SK-N-SH treated with all-trans-retinoic acid at 6 μM for 48 hours (cell line): ENCODE measurements around the gene STK39.

Source experiments
- ATAC-seq: fragments of 200-7000 bp; cut with Tn5 transposase; 3 replicates; pipeline ENCODE4 v1.9.1; 2020; ENCODE audit warnings: mild to moderate bottlenecking, moderate library complexity
- ARNTL ChIP-seq: fragments of 450-650 bp; formaldehyde crosslinking; IDR thresholded peaks from 2 replicates; pipeline ENCODE4 v1.5.0; 2020; ENCODE audit warnings: low read depth, mild to moderate bottlenecking, moderate library complexity, borderline replicate concordance
- BACH2 ChIP-seq: fragments of 250-450 bp; sonication (Bioruptor Pico); IDR thresholded peaks from 2 replicates; pipeline ENCODE4 v1.9.0; 2021; ENCODE audit warnings: mild to moderate bottlenecking, borderline replicate concordance
- CSDC2 ChIP-seq: fragments of 250-450 bp; sonication (Bioruptor Pico); IDR thresholded peaks from 2 replicates; pipeline ENCODE4 v1.5.0; 2020; ENCODE audit warnings: mild to moderate bottlenecking, moderate library complexity
- ESRRG ChIP-seq: fragments of 250-450 bp; sonication (Bioruptor Pico); IDR thresholded peaks from 2 replicates; pipeline ENCODE4 v1.6.1; 2021; ENCODE audit warnings: mild to moderate bottlenecking
- ISL1 ChIP-seq: fragments of 250-450 bp; sonication (Bioruptor Pico); IDR thresholded peaks from 2 replicates; pipeline ENCODE4 v2.1.2; 2022; ENCODE audit warnings: mild to moderate bottlenecking, moderate library complexity
- PPARA ChIP-seq: fragments of 250-450 bp; sonication (Bioruptor Pico); IDR thresholded peaks from 2 replicates; pipeline ENCODE4 v1.5.0; 2020; ENCODE audit warnings: mild to moderate bottlenecking, borderline replicate concordance
- RARB ChIP-seq: fragments of 250-450 bp; sonication (Bioruptor Pico); IDR thresholded peaks from 2 replicates; pipeline ENCODE4 v1.8.0; 2021; ENCODE audit warnings: mild to moderate bottlenecking, moderate library complexity
- TCF4 ChIP-seq: fragments of 250-450 bp; sonication (Bioruptor Pico); IDR thresholded peaks from 2 replicates; pipeline ENCODE4 v1.8.0; 2021; ENCODE audit warnings: mild to moderate bottlenecking, moderate library complexity, borderline replicate concordance
- TOX ChIP-seq: fragments of 250-450 bp; sonication (Bioruptor Pico); IDR thresholded peaks from 2 replicates; pipeline ENCODE4 v1.8.0; 2021; ENCODE audit warnings: mild to moderate bottlenecking, moderate library complexity, borderline replicate concordance
- ZC3H10 ChIP-seq: fragments of 250-450 bp; sonication (Bioruptor Pico); IDR thresholded peaks from 2 replicates; pipeline ENCODE4 v1.5.1; 2021; ENCODE audit warnings: mild to moderate bottlenecking, moderate library complexity
- ZFP3 ChIP-seq: fragments of 250-450 bp; sonication (Bioruptor Pico); IDR thresholded peaks from 2 replicates; pipeline ENCODE4 v1.5.0; 2020; ENCODE audit warnings: mild to moderate bottlenecking, moderate library complexity
- ZFP30 ChIP-seq: fragments of 450-650 bp; formaldehyde crosslinking; IDR thresholded peaks from 2 replicates; pipeline ENCODE4 v1.5.0; 2022; ENCODE audit warnings: mild to moderate bottlenecking, moderate library complexity
- ZNF70 ChIP-seq: fragments of 450-650 bp; formaldehyde crosslinking; IDR thresholded peaks from 2 replicates; pipeline ENCODE4 v1.5.0; 2020; ENCODE audit warnings: mild to moderate bottlenecking, moderate library complexity
- TF ChIP-seq, protein P1 (sequence below): fragments of 250-450 bp; sonication (Bioruptor Pico); IDR thresholded peaks from 2 replicates; pipeline ENCODE4 v1.5.1; 2020; ENCODE audit warnings: low read depth, mild to moderate bottlenecking, moderate library complexity
- TF ChIP-seq, protein P2 (sequence below): fragments of 250-450 bp; sonication (Bioruptor Pico); IDR thresholded peaks from 2 replicates; pipeline ENCODE4 v1.5.0; 2020; ENCODE audit warnings: mild to moderate bottlenecking, moderate library complexity
- TF ChIP-seq, protein P3 (sequence below): fragments of 250-450 bp; sonication (Bioruptor Pico); IDR thresholded peaks from 2 replicates; pipeline ENCODE4 v1.8.0; 2020; ENCODE audit warnings: mild to moderate bottlenecking, moderate library complexity, borderline replicate concordance
- TF ChIP-seq, protein P4 (sequence below): fragments of 250-450 bp; sonication (Bioruptor Pico); IDR thresholded peaks from 2 replicates; pipeline ENCODE4 v1.5.1; 2021; ENCODE audit warnings: mild to moderate bottlenecking, moderate library complexity

Gene STK39

DNA sequence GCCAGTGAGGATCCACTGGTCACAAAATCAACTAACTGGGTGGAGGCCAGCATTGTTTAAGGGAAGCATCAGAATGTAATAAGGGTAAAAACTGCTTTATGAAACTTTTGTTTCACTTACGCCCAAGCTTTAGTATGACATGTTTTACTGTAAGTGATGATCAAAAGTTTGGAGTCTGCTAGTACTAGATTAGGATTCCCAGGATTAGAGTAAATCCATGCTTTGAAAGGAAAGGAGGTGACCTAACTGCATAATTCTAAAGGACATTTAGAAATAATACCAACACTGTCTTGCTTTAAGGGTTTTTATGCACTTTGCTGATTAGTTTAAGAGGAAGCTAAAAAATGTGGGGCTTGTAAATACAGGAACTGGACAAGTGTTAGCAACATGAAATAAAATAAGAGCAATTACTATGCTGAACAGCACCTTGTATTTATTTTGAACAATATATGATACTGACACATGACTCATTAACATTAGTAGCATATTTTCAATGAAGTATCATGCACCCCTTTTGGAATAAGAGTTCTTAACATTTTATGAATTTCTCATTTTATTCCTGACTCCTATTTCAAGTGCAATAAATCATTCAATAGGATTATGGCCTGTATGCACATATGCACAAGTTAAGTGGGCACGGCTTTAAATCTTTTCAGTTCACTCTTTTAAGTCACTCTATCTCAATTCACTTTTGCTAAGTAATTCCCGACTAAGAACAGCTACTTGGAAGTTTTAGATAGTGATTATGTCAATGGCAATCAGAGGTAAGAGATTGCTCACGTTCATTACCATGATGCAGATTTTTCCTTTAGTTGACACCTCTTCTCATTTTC, 62.5 kb downstream of the STK39 start:
- peak; percentile 18; the same call in 1 of the 3 replicates for ATAC-seq
- TF ChIP-seq TOX (CRISPR knock-in tag): no peak
- TF ChIP-seq, protein P1, sequence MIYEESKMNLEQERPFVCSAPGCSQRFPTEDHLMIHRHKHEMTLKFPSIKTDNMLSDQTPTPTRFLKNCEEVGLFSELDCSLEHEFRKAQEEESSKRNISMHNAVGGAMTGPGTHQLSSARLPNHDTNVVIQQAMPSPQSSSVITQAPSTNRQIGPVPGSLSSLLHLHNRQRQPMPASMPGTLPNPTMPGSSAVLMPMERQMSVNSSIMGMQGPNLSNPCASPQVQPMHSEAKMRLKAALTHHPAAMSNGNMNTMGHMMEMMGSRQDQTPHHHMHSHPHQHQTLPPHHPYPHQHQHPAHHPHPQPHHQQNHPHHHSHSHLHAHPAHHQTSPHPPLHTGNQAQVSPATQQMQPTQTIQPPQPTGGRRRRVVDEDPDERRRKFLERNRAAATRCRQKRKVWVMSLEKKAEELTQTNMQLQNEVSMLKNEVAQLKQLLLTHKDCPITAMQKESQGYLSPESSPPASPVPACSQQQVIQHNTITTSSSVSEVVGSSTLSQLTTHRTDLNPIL: no peak
- TF ChIP-seq, protein P2, sequence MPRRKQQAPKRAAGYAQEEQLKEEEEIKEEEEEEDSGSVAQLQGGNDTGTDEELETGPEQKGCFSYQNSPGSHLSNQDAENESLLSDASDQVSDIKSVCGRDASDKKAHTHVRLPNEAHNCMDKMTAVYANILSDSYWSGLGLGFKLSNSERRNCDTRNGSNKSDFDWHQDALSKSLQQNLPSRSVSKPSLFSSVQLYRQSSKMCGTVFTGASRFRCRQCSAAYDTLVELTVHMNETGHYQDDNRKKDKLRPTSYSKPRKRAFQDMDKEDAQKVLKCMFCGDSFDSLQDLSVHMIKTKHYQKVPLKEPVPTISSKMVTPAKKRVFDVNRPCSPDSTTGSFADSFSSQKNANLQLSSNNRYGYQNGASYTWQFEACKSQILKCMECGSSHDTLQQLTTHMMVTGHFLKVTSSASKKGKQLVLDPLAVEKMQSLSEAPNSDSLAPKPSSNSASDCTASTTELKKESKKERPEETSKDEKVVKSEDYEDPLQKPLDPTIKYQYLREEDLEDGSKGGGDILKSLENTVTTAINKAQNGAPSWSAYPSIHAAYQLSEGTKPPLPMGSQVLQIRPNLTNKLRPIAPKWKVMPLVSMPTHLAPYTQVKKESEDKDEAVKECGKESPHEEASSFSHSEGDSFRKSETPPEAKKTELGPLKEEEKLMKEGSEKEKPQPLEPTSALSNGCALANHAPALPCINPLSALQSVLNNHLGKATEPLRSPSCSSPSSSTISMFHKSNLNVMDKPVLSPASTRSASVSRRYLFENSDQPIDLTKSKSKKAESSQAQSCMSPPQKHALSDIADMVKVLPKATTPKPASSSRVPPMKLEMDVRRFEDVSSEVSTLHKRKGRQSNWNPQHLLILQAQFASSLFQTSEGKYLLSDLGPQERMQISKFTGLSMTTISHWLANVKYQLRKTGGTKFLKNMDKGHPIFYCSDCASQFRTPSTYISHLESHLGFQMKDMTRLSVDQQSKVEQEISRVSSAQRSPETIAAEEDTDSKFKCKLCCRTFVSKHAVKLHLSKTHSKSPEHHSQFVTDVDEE: no peak
- TF ChIP-seq ESRRG (CRISPR knock-in tag): no peak
- TF ChIP-seq BACH2 (CRISPR knock-in tag): no peak
- no peak for TF ChIP-seq ZFP3 (CRISPR knock-in tag)
- TF ChIP-seq, protein P3, sequence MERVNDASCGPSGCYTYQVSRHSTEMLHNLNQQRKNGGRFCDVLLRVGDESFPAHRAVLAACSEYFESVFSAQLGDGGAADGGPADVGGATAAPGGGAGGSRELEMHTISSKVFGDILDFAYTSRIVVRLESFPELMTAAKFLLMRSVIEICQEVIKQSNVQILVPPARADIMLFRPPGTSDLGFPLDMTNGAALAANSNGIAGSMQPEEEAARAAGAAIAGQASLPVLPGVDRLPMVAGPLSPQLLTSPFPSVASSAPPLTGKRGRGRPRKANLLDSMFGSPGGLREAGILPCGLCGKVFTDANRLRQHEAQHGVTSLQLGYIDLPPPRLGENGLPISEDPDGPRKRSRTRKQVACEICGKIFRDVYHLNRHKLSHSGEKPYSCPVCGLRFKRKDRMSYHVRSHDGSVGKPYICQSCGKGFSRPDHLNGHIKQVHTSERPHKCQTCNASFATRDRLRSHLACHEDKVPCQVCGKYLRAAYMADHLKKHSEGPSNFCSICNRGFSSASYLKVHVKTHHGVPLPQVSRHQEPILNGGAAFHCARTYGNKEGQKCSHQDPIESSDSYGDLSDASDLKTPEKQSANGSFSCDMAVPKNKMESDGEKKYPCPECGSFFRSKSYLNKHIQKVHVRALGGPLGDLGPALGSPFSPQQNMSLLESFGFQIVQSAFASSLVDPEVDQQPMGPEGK (CRISPR knock-in tag): no peak
- TF ChIP-seq ISL1: no peak
- TF ChIP-seq, protein P4, sequence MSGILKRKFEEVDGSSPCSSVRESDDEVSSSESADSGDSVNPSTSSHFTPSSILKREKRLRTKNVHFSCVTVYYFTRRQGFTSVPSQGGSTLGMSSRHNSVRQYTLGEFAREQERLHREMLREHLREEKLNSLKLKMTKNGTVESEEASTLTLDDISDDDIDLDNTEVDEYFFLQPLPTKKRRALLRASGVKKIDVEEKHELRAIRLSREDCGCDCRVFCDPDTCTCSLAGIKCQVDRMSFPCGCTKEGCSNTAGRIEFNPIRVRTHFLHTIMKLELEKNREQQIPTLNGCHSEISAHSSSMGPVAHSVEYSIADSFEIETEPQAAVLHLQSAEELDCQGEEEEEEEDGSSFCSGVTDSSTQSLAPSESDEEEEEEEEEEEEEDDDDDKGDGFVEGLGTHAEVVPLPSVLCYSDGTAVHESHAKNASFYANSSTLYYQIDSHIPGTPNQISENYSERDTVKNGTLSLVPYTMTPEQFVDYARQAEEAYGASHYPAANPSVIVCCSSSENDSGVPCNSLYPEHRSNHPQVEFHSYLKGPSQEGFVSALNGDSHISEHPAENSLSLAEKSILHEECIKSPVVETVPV (CRISPR knock-in tag): no peak
- no peak for TF ChIP-seq ZC3H10 (CRISPR knock-in tag)
- no peak for TF ChIP-seq CSDC2 (CRISPR knock-in tag)
- no peak for TF ChIP-seq ARNTL (CRISPR knock-in tag)
- TF ChIP-seq RARB (CRISPR knock-in tag): no peak
- no peak for TF ChIP-seq ZFP30 (CRISPR knock-in tag)
- no peak for TF ChIP-seq PPARA (CRISPR knock-in tag)
- TF ChIP-seq ZNF70 (CRISPR knock-in tag): no peak
- TF ChIP-seq TCF4 (CRISPR knock-in tag): no peak

DNA sequence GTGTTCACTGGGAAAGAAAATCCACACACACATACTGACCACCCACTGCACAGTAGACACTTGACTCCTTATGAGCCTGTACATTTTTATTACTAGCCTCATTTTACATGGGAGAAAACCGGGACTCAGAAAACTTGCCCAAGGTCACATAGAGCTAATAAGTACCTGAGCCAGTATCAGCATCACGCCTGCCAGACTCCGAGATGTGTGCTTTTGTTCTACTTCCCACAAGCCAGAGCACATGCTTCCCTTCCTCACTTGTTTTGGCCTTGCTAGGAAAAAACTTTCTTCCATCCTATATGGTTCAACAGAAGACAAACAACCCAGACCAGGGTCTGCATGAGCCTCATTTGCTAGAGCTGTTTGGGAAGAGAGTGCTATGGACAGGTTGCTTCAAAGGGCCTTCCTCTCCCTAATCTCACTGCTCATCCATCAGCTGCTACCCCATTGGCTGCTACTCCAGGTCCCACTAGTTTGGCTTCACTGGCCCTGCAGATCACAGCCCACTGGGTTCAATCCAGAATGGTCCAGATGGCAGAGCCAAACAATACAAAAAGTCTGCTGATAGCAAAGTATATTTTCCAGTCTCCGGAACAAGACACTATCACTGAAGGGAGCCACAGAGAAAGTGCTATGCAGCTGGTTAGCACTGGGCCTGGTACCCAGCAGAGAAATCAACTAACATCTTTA, 63.9 kb downstream of the STK39 start:
- no peak for ATAC-seq
- TF ChIP-seq TCF4 (CRISPR knock-in tag) (no peak), ESRRG (CRISPR knock-in tag) (no peak)
- TF ChIP-seq, protein P1: no peak

DNA sequence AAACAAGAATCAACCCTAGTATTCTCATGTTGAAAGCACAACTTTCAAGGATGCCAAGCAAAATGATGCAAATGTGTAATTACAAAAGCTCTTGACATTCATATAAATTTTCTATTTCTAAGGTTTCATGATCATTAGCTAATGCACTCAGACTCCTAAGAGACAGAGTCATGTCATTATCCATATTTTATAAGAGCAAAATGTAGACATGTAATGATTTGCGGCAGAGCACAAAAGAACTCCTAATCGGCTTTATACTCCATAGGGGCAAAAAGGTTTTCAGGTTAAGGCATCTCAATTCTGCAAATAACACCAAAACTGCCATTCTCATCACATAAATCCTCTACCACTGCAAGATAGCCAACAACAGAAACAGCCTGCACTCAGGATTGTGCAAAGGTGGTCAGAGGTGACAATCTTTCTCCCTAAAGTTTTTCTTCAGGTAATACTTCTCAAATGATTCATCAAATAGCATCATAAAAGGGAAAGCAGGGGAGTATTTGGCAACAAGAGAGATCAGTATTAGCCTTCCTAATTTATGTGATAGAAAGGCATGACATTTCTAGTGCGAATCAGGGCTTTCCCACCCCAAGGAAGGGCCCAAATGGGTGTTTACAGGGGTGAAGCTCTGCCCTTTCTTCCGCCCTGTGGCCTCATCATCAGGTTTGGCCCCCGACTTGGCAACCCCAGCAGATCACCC, 64.7 kb downstream of the STK39 start:
- ATAC-seq: no peak
- TF ChIP-seq ZFP3 (CRISPR knock-in tag) (no peak), ISL1 (no peak)
